ENCODE results near the gene KIR3DL1.

GRCh38 chr19:54871696-54872095 is 55.4 kb downstream of the KIR3DL1 start:
- TF ChIP-seq CTCF (conservative IDR thresholded peaks at IDR 0.05 in 1 of 2, IDR thresholded peaks at IDR 0.05 in 1 of 2; ENCODE audit: low read depth in 1 of 2, low read length in 2 of 2) (no peak), EZH2 (IDR thresholded peaks at IDR 0.05; ENCODE audit: low read length, missing control alignments) (no peak)

Data from fibroblast of lung (primary cell).